Endothelial cell of umbilical vein (primary cell): Measurements from ENCODE around the gene DAPL1. TPM values are rescaled to one million over a fixed set of nuclear protein-coding genes. Genes with fewer than 3 reads are reported as not detected.

Experiments used
- BruUV-seq: library from RNA; stranded (reverse); fragments of 400-500 nt; replicated peaks from 2 replicates; lab custom pipeline; 2021; lab: Mats Ljungman, UMichigan
- CTCF ChIA-PET: fragments of 300-600, 350-600 bp; sonication (Branson Sonifier 250); formaldehyde crosslinking; loops from one replicate; lab custom pipeline; 2021; ENCODE audit warnings: antibody characterized with exemption, inconsistent platforms; lab: Charles Lee
- POLR2A ChIA-PET: fragments of 300-600, 350-600 bp; sonication (Branson Sonifier 250); formaldehyde crosslinking; loops from one replicate; lab custom pipeline; 2021; ENCODE audit warnings: antibody characterized with exemption, inconsistent platforms; lab: Charles Lee
- DNase-seq: peaks from one replicate; pipeline ENCODE4 v3.0.0-alpha.2; 2011; ENCODE audit warnings: low read depth, low spot score
- FAIRE-seq: peaks from 2 replicates; lab custom pipeline; 2011; peaks lifted over from hg19 to GRCh38; lab: Jason Lieb, UNC
- H2AFZ ChIP-seq: 2 replicates; pipeline ENCODE4 v1.6.0; 2012; ENCODE audit warnings: low read depth, low read length, control low read depth, inconsistent platforms
- H3K27ac ChIP-seq: 2 replicates; pipeline ENCODE4 v1.5.1; 2011; ENCODE audit warnings: low read depth, mild to moderate bottlenecking, control low read depth, low read length, moderate library complexity; ENCODE audit not compliant: insufficient read depth
- H3K27me3 ChIP-seq, 2 experiments: 2 replicates each; pipeline versions ENCODE4 v1.6.0 to v1.6.1; 2011; ENCODE audit warnings: low read length in 2 of 2, mixed read lengths in 1 of 2; ENCODE audit not compliant: control insufficient read depth in 2 of 2, insufficient read depth in 2 of 2
- H3K36me3 ChIP-seq, 2 experiments: 2 replicates in 1 of 2; 3 replicates in 1 of 2; pipeline ENCODE4 v1.5.1; 2011; ENCODE audit warnings: low read length in 2 of 2, mild to moderate bottlenecking in 1 of 2, moderate library complexity in 1 of 2; ENCODE audit not compliant: control insufficient read depth in 2 of 2, insufficient read depth in 2 of 2; ENCODE audit errors: extremely low read depth in 1 of 2
- H3K4me1 ChIP-seq: 3 replicates; pipeline ENCODE4 v1.5.1; 2011; ENCODE audit warnings: mild to moderate bottlenecking, low read length; ENCODE audit not compliant: control insufficient read depth, insufficient read depth; ENCODE audit errors: extremely low read depth
- H3K4me2 ChIP-seq: 2 replicates; pipeline ENCODE4 v1.6.1; 2011; ENCODE audit warnings: low read length, control low read depth, mixed read lengths; ENCODE audit not compliant: insufficient read depth
- H3K4me3 ChIP-seq, 3 experiments: fragments of 200-600 bp in 1 of 3; sonication (generic), shearing (Covaris generic) in 1 of 3; replicated peaks in 1 of 3; 2 replicates each; pipeline ENCODE4 v1.5.1; 2011 to 2016; ENCODE audit warnings: control low read depth in 3 of 3, low read length in 3 of 3, mild to moderate bottlenecking in 2 of 3, inconsistent platforms in 1 of 3, low read depth in 1 of 3, moderate library complexity in 1 of 3; ENCODE audit not compliant: insufficient read depth in 1 of 3
- H3K79me2 ChIP-seq: 2 replicates; pipeline ENCODE4 v1.6.0; 2012; ENCODE audit warnings: low read length, inconsistent platforms; ENCODE audit not compliant: control insufficient read depth, insufficient read depth
- H3K9ac ChIP-seq: replicated peaks from 2 replicates; pipeline ENCODE3; 2011; ENCODE audit warnings: low read length, control low read depth; ENCODE audit not compliant: insufficient read depth; ENCODE audit errors: extremely low read depth
- H3K9me1 ChIP-seq: replicated peaks from 3 replicates; pipeline ENCODE4 v1.6.0; 2011; ENCODE audit warnings: mild to moderate bottlenecking, low read length; ENCODE audit not compliant: control insufficient read depth, insufficient read depth; ENCODE audit errors: extremely low read depth
- H3K9me3 ChIP-seq: replicated peaks from 2 replicates; pipeline ENCODE4 v1.5.1; 2012; ENCODE audit warnings: low read length, inconsistent platforms; ENCODE audit not compliant: control insufficient read depth, insufficient read depth
- H4K20me1 ChIP-seq: replicated peaks from 2 replicates; pipeline ENCODE3; 2011; ENCODE audit warnings: mild to moderate bottlenecking, low read length; ENCODE audit not compliant: control insufficient read depth, insufficient read depth; ENCODE audit errors: extremely low read depth
- FOS ChIP-seq: IDR thresholded peaks from 2 replicates; pipeline ENCODE4 v1.6.1; 2011; ENCODE audit warnings: mild to moderate bottlenecking, low read length, moderate library complexity, borderline replicate concordance; ENCODE audit not compliant: insufficient read depth
- GATA2 ChIP-seq: IDR thresholded peaks from 2 replicates; pipeline ENCODE4 v1.7.0; 2011; ENCODE audit warnings: low read depth, mild to moderate bottlenecking, moderate library complexity, mixed read lengths, low read length; ENCODE audit not compliant: insufficient read length, insufficient read depth
- JUN ChIP-seq: IDR thresholded peaks from 2 replicates; pipeline ENCODE4 v1.6.1; 2011; ENCODE audit warnings: borderline replicate concordance, low read depth; ENCODE audit not compliant: insufficient read length, insufficient read depth
- POLR2A ChIP-seq: IDR thresholded peaks from 2 replicates; pipeline ENCODE4 v1.6.1; 2012; ENCODE audit warnings: low read depth, mild to moderate bottlenecking, control low read depth, low read length
- dilution Hi-C: fragments of 300-500 bp; cut with MboI; formaldehyde crosslinking; loops from one replicate; pipeline ENCODE4 v1.15.0; 2019; ENCODE audit warnings: low sequenced_read_pairs; ENCODE audit not compliant: extremely low pct_ligation_motif_present
- intact Hi-C: fragments of 100-400 bp; cut with micrococcal nuclease; formaldehyde crosslinking; loops from one replicate; pipeline ENCODE4 v1.10.0; 2022
- polyA plus RNA-seq, 4 experiments: library from polyadenylated mRNA; depleted of rRNA in 3 of 4; stranded (reverse) in 3 of 4; unstranded in 1 of 4; fragments of >200 nt; gene quantifications; 2 replicates each; pipeline versions ENCODE4 v1.2.1 to v1.2.3, GENCODE V29; 2011 to 2012; ENCODE audit warnings: missing spikeins in 1 of 4
- total RNA-seq: library from RNA; stranded (reverse); gene quantifications from 2 replicates; pipeline ENCODE4 v1.2.3, GENCODE V29; 2021
- TF ChIP-seq, protein P1 (sequence below), 2 donors: IDR thresholded peaks; 1 replicate in 1 of 2; 2 replicates in 1 of 2; pipeline ENCODE4 v1.5.1; 2011; ENCODE audit warnings: low read length in 2 of 2, mild to moderate bottlenecking in 2 of 2, moderate library complexity in 2 of 2, control low read depth in 1 of 2, inconsistent platforms in 1 of 2, low read depth in 1 of 2; ENCODE audit not compliant: insufficient read depth in 1 of 2; ENCODE audit errors: extremely low read depth in 1 of 2
- TF ChIP-seq, protein P2 (sequence below): IDR thresholded peaks from 2 replicates; pipeline ENCODE4 v1.6.1; 2011; ENCODE audit not compliant: insufficient read depth, insufficient read length

DAPL1 gene
- total and polyA plus RNA-seq, 2 donors (not counting 3 experiments of a cell fraction or from before 2014, with no cell fraction given) = not detected

DNA sequence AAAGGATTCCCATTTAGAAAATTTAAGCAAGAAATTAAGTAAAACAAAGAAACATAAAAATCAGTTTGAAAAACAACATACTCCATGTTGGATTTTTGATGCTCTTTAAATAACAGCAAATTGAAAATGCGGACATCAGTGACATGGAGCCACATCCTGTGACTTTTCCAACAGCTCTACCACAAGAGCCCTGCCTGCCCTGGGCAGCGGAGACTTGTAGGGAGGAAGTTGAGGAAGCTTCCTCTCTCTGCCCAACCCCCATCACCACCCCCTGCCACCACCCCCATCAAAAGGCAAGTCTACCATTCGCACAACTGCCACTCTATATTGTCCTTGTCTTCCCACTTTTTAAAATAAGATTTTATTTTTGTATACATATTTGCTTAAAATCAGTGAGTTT is 32.8 kb upstream of the DAPL1 start:
- DNase-seq (no peak), FAIRE-seq (no peak)
- intact Hi-C loops (no loop called here), dilution Hi-C loops (no loop called here)
- no TSS peak for BruUV-seq
- Histone ChIP-seq H3K79me2 (no peaks in the 10 kb centered on the region), H2AFZ (no peak overlapping the region), H3K4me3 (no peak overlapping the region), H3K9me1 (no peaks in the 10 kb centered on the region), H3K9ac (no peak overlapping the region), H3K27ac (no peak overlapping the region), H3K9me3 (no peaks in the 10 kb centered on the region), H3K4me1 (no peaks in the 10 kb centered on the region), H4K20me1 (no peaks in the 10 kb centered on the region), H3K27me3 (peaks cover 11 to 13% of the 10 kb centered on the region in 2 experiments), H3K4me2 (no peak overlapping the region), H3K36me3 (no peaks in the 10 kb centered on the region)
- TF ChIP-seq, protein P1, sequence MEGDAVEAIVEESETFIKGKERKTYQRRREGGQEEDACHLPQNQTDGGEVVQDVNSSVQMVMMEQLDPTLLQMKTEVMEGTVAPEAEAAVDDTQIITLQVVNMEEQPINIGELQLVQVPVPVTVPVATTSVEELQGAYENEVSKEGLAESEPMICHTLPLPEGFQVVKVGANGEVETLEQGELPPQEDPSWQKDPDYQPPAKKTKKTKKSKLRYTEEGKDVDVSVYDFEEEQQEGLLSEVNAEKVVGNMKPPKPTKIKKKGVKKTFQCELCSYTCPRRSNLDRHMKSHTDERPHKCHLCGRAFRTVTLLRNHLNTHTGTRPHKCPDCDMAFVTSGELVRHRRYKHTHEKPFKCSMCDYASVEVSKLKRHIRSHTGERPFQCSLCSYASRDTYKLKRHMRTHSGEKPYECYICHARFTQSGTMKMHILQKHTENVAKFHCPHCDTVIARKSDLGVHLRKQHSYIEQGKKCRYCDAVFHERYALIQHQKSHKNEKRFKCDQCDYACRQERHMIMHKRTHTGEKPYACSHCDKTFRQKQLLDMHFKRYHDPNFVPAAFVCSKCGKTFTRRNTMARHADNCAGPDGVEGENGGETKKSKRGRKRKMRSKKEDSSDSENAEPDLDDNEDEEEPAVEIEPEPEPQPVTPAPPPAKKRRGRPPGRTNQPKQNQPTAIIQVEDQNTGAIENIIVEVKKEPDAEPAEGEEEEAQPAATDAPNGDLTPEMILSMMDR (IDR thresholded peaks at IDR 0.05; ENCODE audit: extremely low read depth in 1 of 2, insufficient read depth in 1 of 2, low read depth in 1 of 2, low read length in 2 of 2) = no peak
- TF ChIP-seq FOS = no peak
- TF ChIP-seq, protein P2, sequence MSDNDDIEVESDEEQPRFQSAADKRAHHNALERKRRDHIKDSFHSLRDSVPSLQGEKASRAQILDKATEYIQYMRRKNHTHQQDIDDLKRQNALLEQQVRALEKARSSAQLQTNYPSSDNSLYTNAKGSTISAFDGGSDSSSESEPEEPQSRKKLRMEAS = no peak
- ChIA-PET POLR2A (no interaction called here), CTCF (interaction anchor here (1.8 to 2.5 kb wide), 3 partner anchors 8 to 738 kb away, joined by 4 to 10 read pairs (median 6); no protein-coding TSS in a partner anchor)

GRCh38 chr2:158766524-158766923 is 28.6 kb upstream of the DAPL1 start:
- Histone ChIP-seq H3K4me3 (no peak overlapping the region), H3K27me3 (peaks cover 15% of the 10 kb centered on the region in 2 experiments), H2AFZ (no peak overlapping the region), H3K9me3 (no peaks in the 10 kb centered on the region), H4K20me1 (no peaks in the 10 kb centered on the region), H3K4me1 (no peaks in the 10 kb centered on the region), H3K4me2 (no peak overlapping the region), H3K9ac (no peak overlapping the region), H3K9me1 (no peaks in the 10 kb centered on the region), H3K79me2 (no peaks in the 10 kb centered on the region), H3K36me3 (no peaks in the 10 kb centered on the region), H3K27ac (no peak overlapping the region)
- dilution Hi-C loops (no loop called here), intact Hi-C loops (no loop called here)
- ChIA-PET POLR2A (no interaction called here), CTCF (interaction anchor here (0.8 to 1.3 kb wide), 2 partner anchors 13 to 352 kb away, joined by 3 to 7 read pairs; no protein-coding TSS in a partner anchor)
- TF ChIP-seq POLR2A = no peak
- TF ChIP-seq, protein P1 (IDR thresholded peaks at IDR 0.05; ENCODE audit: extremely low read depth in 1 of 2, insufficient read depth in 1 of 2, low read depth in 1 of 2, low read length in 2 of 2) = no peak
- no peak for TF ChIP-seq GATA2
- no peak for TF ChIP-seq JUN
- DNase-seq (no peak), FAIRE-seq (no peak)
- no TSS peak for BruUV-seq
